ENCODE results near the gene ITPR2. TPM values are rescaled to one million over a fixed set of nuclear protein-coding genes. Genes with fewer than 3 reads are reported as not detected.

ITPR2 gene
- total RNA-seq, 1 donor from 2014 or later, result 48.1 TPM

- peaks cover 13% of the 10 kb centered on the region for H3K4me1 ChIP-seq
- intact Hi-C loops (cut with DNase I), result no loop called here
- H3K27me3 ChIP-seq, result no peaks in the 10 kb centered on the region
- H3K4me3 ChIP-seq, result no peak overlapping the region
- H3K36me3 ChIP-seq, result no peaks in the 10 kb centered on the region
- DNase-seq (ENCODE audit: extremely low spot score in 2 of 2), result no peak
- TF ChIP-seq POLR2A (IDR thresholded peaks at IDR 0.05), result no peak
- no peak for TF ChIP-seq POLR2AphosphoS5 (IDR thresholded peaks at IDR 0.05; ENCODE audit: insufficient read depth in 1 of 2, low read depth in 1 of 2)
- TF ChIP-seq CTCF (IDR thresholded peaks at IDR 0.05), result no peak
- H3K9me3 ChIP-seq, result no peaks in the 10 kb centered on the region
- H3K27ac ChIP-seq, result no peak overlapping the region
These were observed 22.7 kb downstream of the ITPR2 start for GRCh38 chr12:26810330-26810729.

GRCh38 chr12:26809611-26810285 lies 23.2 kb downstream of the ITPR2 start:
- no peaks in the 10 kb centered on the region for H3K9me3 ChIP-seq
- TF ChIP-seq POLR2A (IDR thresholded peaks at IDR 0.05), result no peak
- TF ChIP-seq CTCF (IDR thresholded peaks at IDR 0.05), result no peak
- no peak for TF ChIP-seq POLR2AphosphoS5 (IDR thresholded peaks at IDR 0.05; ENCODE audit: insufficient read depth in 1 of 2, low read depth in 1 of 2)
- intact Hi-C loops (cut with DNase I), result no loop called here
- DNase-seq (ENCODE audit: extremely low spot score in 2 of 2), result no peak
- H3K4me1 ChIP-seq, result peaks cover 13% of the 10 kb centered on the region
- H3K4me3 ChIP-seq, result no peak overlapping the region
- no peaks in the 10 kb centered on the region for H3K27me3 ChIP-seq
- H3K36me3 ChIP-seq, result no peaks in the 10 kb centered on the region
- H3K27ac ChIP-seq, result no peak overlapping the region

- Histone ChIP-seq H3K27ac (no peak overlapping the region), H3K4me3 (no peak overlapping the region), H3K4me1 (peaks cover 13% of the 10 kb centered on the region), H3K27me3 (no peaks in the 10 kb centered on the region), H3K36me3 (no peaks in the 10 kb centered on the region), H3K9me3 (no peaks in the 10 kb centered on the region)
- TF ChIP-seq POLR2A (IDR thresholded peaks at IDR 0.05) (no peak), CTCF (IDR thresholded peaks at IDR 0.05) (no peak), POLR2AphosphoS5 (IDR thresholded peaks at IDR 0.05; ENCODE audit: insufficient read depth in 1 of 2, low read depth in 1 of 2) (no peak)
- DNase-seq (ENCODE audit: extremely low spot score in 2 of 2), result no peak
- intact Hi-C loops (cut with DNase I), result no loop called here
These were observed 24.1 kb downstream of the ITPR2 start for GRCh38 chr12:26808766-26809476.

- intact Hi-C loops (cut with DNase I), result no loop called here
- no peak for DNase-seq (ENCODE audit: extremely low spot score in 2 of 2)
- Histone ChIP-seq H3K4me3 (no peak overlapping the region), H3K4me1 (peaks cover 13% of the 10 kb centered on the region), H3K27ac (no peak overlapping the region), H3K36me3 (no peaks in the 10 kb centered on the region), H3K27me3 (no peaks in the 10 kb centered on the region), H3K9me3 (no peaks in the 10 kb centered on the region)
- TF ChIP-seq POLR2A (IDR thresholded peaks at IDR 0.05), result no peak
- no peak for TF ChIP-seq CTCF (IDR thresholded peaks at IDR 0.05)
- TF ChIP-seq POLR2AphosphoS5 (IDR thresholded peaks at IDR 0.05; ENCODE audit: insufficient read depth in 1 of 2, low read depth in 1 of 2), result no peak
These were observed 25.7 kb downstream of the ITPR2 start for GRCh38 chr12:26807292-26807691.

GRCh38 chr12:26806556-26806955 lies 26.4 kb downstream of the ITPR2 start:
- intact Hi-C loops (cut with DNase I), result no loop called here
- peaks cover 13% of the 10 kb centered on the region for H3K4me1 ChIP-seq
- TF ChIP-seq POLR2A (IDR thresholded peaks at IDR 0.05) (no peak), POLR2AphosphoS5 (IDR thresholded peaks at IDR 0.05; ENCODE audit: insufficient read depth in 1 of 2, low read depth in 1 of 2) (no peak), CTCF (IDR thresholded peaks at IDR 0.05) (no peak)
- DNase-seq (ENCODE audit: extremely low spot score in 2 of 2), result no peak
- H3K27me3 ChIP-seq, result no peaks in the 10 kb centered on the region
- no peaks in the 10 kb centered on the region for H3K9me3 ChIP-seq
- H3K4me3 ChIP-seq, result no peak overlapping the region
- H3K27ac ChIP-seq, result no peak overlapping the region
- no peaks in the 10 kb centered on the region for H3K36me3 ChIP-seq
